Progenitor cell of endocrine pancreas (in vitro differentiated cells): Measurements from ENCODE around the gene MRPL40. TPM values are rescaled to one million over a fixed set of nuclear protein-coding genes. Genes with fewer than 3 reads are reported as not detected.

Experiments used
- DNase-seq: peaks from one replicate; pipeline ENCODE4 v3.0.0; 2021; ENCODE audit warnings: low spot score; ENCODE audit not compliant: unreplicated experiment
- H3K27ac Mint-ChIP-seq: 2 replicates; pipeline ENCODE4 v1.8.0; 2021; ENCODE audit warnings: mild to moderate bottlenecking, moderate library complexity, mixed read lengths
- H3K27me3 Mint-ChIP-seq: 2 replicates; pipeline ENCODE4 v1.8.0; 2021; ENCODE audit warnings: mixed read lengths
- H3K36me3 Mint-ChIP-seq: 2 replicates; pipeline ENCODE4 v1.8.0; 2022; ENCODE audit warnings: mixed read lengths; ENCODE audit not compliant: insufficient read depth
- H3K4me1 Mint-ChIP-seq: 2 replicates; pipeline ENCODE4 v1.8.0; 2021; ENCODE audit warnings: low read depth, mixed read lengths
- H3K4me3 Mint-ChIP-seq: 2 replicates; pipeline ENCODE4 v1.8.0; 2021; ENCODE audit warnings: low read depth, mild to moderate bottlenecking, moderate library complexity, mixed read lengths
- H3K9me3 Mint-ChIP-seq: 2 replicates; pipeline ENCODE4 v1.8.0; 2021; ENCODE audit warnings: low read depth, mixed read lengths
- CTCF ChIP-seq: fragments of 200-600 bp; sonication (generic); IDR thresholded peaks from one replicate; pipeline ENCODE4 v1.5.0; 2021; ENCODE audit warnings: antibody characterized with exemption, mild to moderate bottlenecking; ENCODE audit not compliant: unreplicated experiment
- total RNA-seq: library from RNA; stranded (reverse); gene quantifications from 2 replicates; pipeline ENCODE4 v1.2.1, GENCODE V29; 2021

MRPL40 gene
- total RNA-seq, 1 donor from 2014 or later, result 23.6 TPM

DNA sequence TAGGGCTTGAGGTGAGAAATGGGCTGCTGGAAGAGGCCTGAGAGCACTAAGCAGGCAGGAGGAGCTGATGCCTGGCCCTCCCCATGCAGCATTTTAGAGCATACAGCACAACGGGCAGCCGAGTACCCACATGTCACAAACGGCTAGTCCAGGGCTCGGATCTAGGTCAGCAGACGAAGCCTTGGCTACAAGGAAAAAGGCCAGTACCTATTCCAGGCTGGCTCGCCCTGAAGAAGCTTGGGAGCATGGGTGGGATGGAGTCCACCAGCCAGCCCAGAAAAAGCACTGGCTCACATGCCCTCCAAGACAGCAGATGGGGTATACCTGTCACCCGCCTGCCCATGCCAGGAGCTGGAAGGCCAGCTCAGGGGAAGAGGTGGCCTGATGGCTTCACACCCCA, 37.1 kb downstream of the MRPL40 start:
- Mint-ChIP-seq H3K27me3 (no peaks in the 10 kb centered on the region), H3K36me3 (peaks cover 14% of the 10 kb centered on the region), H3K4me1 (no peaks in the 10 kb centered on the region), H3K9me3 (no peaks in the 10 kb centered on the region), H3K27ac (no peak overlapping the region), H3K4me3 (no peak overlapping the region)
- no peak for DNase-seq
- TF ChIP-seq CTCF, result no peak

DNA sequence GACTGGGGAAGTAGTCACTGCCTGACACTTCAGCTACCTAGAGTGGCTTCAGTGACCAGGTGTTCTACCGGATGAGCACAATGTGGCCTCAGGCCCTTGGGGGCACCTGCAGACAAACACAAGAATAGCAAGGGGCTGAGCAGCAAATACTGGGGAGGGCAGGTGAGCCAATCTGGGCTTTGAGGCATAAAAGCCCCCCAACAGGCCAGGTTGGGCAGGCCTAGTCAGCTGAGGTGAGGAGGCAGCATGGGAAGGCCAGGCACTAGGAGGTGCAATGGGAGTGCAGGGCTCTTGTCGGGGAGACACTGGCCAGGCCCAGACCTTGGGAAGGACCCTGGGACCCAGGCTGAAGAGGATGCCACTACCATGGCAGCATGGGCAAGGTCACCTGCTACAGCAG, 37.7 kb downstream of the MRPL40 start:
- Mint-ChIP-seq H3K4me3 (no peak overlapping the region), H3K27me3 (no peaks in the 10 kb centered on the region), H3K9me3 (no peaks in the 10 kb centered on the region), H3K4me1 (no peaks in the 10 kb centered on the region), H3K36me3 (peaks cover 14% of the 10 kb centered on the region), H3K27ac (no peak overlapping the region)
- TF ChIP-seq CTCF, result no peak
- DNase-seq, result no peak

DNA sequence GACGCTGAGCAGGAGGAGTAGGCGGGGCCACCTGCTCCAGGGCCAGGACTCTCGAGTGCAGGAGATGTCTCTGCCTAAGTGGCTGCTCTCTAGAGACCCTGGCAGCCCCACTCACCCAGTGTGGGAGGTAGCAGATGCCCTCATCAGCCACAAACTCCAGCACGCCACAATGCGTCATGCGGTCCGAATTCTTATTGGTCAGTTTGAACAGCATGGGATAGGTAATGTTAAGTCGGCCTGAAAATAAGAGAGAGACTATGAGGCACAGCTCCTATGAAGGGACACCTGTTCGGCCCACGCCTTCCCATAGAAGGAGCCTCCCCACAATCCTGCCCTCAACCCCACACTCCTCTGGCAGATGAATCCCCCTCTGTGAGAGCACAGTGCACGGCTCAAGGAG, 39.2 kb downstream of the MRPL40 start:
- no peak overlapping the region for H3K4me3 Mint-ChIP-seq
- DNase-seq, result no peak
- no peaks in the 10 kb centered on the region for H3K27me3 Mint-ChIP-seq
- H3K36me3 Mint-ChIP-seq, result peaks cover 9% of the 10 kb centered on the region
- H3K9me3 Mint-ChIP-seq, result no peaks in the 10 kb centered on the region
- H3K27ac Mint-ChIP-seq, result no peak overlapping the region
- H3K4me1 Mint-ChIP-seq, result no peaks in the 10 kb centered on the region
- no peak for TF ChIP-seq CTCF

DNA sequence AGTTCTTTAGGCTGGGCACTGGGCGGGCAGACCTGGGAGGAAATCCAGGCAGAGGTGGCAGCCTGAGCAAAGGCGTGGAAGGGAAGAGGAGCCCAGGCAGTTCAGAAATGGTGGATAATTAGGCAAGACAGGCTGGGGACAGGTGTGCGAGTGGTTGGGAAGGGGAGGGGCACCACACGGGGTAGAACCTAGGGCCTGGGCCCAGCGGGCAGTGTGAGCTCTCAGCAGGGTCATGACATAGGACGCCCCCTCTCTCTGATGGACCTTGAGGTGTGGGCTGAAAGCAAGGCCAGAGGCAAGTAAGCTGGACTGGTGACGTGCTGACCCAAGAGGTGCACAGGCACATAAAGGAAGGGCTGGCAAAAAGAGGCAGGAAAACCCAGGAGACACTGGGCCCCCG, 39.9 kb downstream of the MRPL40 start:
- no peak overlapping the region for H3K27ac Mint-ChIP-seq
- H3K4me3 Mint-ChIP-seq, result no peak overlapping the region
- H3K36me3 Mint-ChIP-seq, result peaks cover 9% of the 10 kb centered on the region

GRCh38 chr22:19473578-19473977, 41.2 kb downstream of the MRPL40 start:
- Mint-ChIP-seq H3K27ac (no peak overlapping the region), H3K27me3 (no peaks in the 10 kb centered on the region), H3K4me1 (peaks cover 10% of the 10 kb centered on the region), H3K36me3 (peaks cover 9% of the 10 kb centered on the region), H3K9me3 (no peaks in the 10 kb centered on the region), H3K4me3 (no peak overlapping the region)
- DNase-seq, result no peak
- no peak for TF ChIP-seq CTCF

More for the DNA sequence above, 39.9 kb downstream of the MRPL40 start:
- Mint-ChIP-seq H3K9me3 (no peaks in the 10 kb centered on the region), H3K27me3 (no peaks in the 10 kb centered on the region), H3K4me1 (peaks cover under 1% of the 10 kb centered on the region)
- no peak for TF ChIP-seq CTCF
- no peak for DNase-seq
